ENCODE results near the gene SHISA7. TPM values are rescaled to one million over a fixed set of nuclear protein-coding genes. Genes with fewer than 3 reads are reported as not detected.

The SHISA7 gene
- total RNA-seq, 1 donor from 2014 or later: 0.21 TPM

DNA sequence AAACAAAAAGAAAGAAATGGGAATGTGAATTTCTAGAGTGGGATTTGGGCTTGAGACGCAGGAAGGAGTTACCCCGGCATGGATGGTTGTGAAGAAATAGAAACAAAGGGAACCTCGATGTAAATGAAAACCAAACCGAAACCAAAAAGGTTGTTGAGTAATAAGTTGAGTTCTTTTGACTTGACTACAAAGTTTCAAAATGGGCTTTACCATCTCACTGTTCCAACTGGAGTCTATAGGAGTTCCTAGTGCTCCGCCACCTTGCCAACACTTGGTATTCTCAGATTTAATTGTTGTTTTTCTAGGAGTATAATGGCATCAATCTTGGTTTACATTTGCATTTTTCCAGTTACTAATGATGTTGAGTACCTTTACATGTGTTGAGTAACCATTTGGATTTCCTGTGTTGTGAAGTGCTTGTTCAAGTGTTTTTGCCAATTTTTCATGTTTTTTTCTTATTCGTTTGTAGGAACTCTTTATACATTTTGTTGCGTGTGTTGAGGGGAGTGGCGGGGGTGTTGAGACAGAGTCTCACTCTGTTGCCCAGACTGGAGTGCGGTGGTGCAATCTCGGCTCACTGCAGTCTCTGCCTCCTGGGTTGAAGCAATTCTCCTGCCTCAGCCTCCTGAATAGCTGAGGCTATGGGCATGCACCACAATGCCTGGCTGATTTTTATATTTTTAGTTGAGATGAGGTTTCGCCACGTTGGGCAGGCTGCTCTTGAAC is 44.7 kb downstream of the SHISA7 start:
- Histone ChIP-seq H3K9ac (no peak overlapping the region), H3K4me3 (no peak overlapping the region), H3F3A (ENCODE audit: low read depth) (peaks cover 55% of the 10 kb centered on the region), H2AFZ (replicated peaks) (no peak overlapping the region), H4K20me1 (ENCODE audit: low read depth) (peaks cover 41% of the 10 kb centered on the region), H3K36me3 (peaks cover 9% of the 10 kb centered on the region), H3K4me1 (no peaks in the 10 kb centered on the region), H3K4me2 (no peak overlapping the region), H3K27me3 (no peaks in the 10 kb centered on the region), H3K9me3 (ENCODE audit: low read depth) (no peaks in the 10 kb centered on the region), H3K27ac (no peak overlapping the region), H3K79me2 (ENCODE audit: low read depth) (peaks cover 13% of the 10 kb centered on the region)
- peak overlapping the region; percentile 81 for H3K27ac Mint-ChIP-seq
- TF ChIP-seq EZH2 (IDR thresholded peaks at IDR 0.05) (no peak), CTCF (IDR thresholded peaks at IDR 0.05) (no peak), EZH2phosphoT487 (IDR thresholded peaks at IDR 0.05) (no peak)
- H3K27me3 Mint-ChIP-seq (ENCODE audit: insufficient read depth, low read depth): peaks cover 11% of the 10 kb centered on the region
- H3K4me3 Mint-ChIP-seq: peak overlapping the region; percentile 57
- peaks cover 27% of the 10 kb centered on the region for H3K4me1 Mint-ChIP-seq
- DNase-seq (ENCODE audit: low spot score): no peak
- peaks cover 14% of the 10 kb centered on the region for H3K36me3 Mint-ChIP-seq
- H3K9me3 Mint-ChIP-seq: no peaks in the 10 kb centered on the region

GRCh38 chr19:55392820-55393761 is 50.0 kb downstream of the SHISA7 start:
- no peak overlapping the region for H3K4me3 ChIP-seq
- H4K20me1 ChIP-seq (ENCODE audit: low read depth): peaks cover 52% of the 10 kb centered on the region
- no peaks in the 10 kb centered on the region for H3K9me3 ChIP-seq (ENCODE audit: low read depth)
- H3K27me3 ChIP-seq: no peaks in the 10 kb centered on the region
- TF ChIP-seq EZH2phosphoT487 (IDR thresholded peaks at IDR 0.05) (no peak), EZH2 (IDR thresholded peaks at IDR 0.05) (no peak), CTCF (IDR thresholded peaks at IDR 0.05) (no peak)
- H3K4me1 Mint-ChIP-seq: peaks cover 29% of the 10 kb centered on the region
- H3K9me3 Mint-ChIP-seq: no peaks in the 10 kb centered on the region
- peaks cover 9% of the 10 kb centered on the region for H3K79me2 ChIP-seq (ENCODE audit: low read depth)
- H3K9ac ChIP-seq: no peak overlapping the region
- H3K4me3 Mint-ChIP-seq: no peak overlapping the region
- peak overlapping the region; percentile 45 for H3K4me2 ChIP-seq
- peaks cover 47% of the 10 kb centered on the region for H3F3A ChIP-seq (ENCODE audit: low read depth)
- peaks cover 10% of the 10 kb centered on the region for H3K36me3 Mint-ChIP-seq
- peak; percentile 48 for DNase-seq (ENCODE audit: low spot score)
- H3K27me3 Mint-ChIP-seq (ENCODE audit: insufficient read depth, low read depth): peaks cover 3% of the 10 kb centered on the region
- no peaks in the 10 kb centered on the region for H3K36me3 ChIP-seq
- no peak overlapping the region for H3K27ac ChIP-seq
- no peak overlapping the region for H3K27ac Mint-ChIP-seq
- peaks cover 14% of the 10 kb centered on the region for H3K4me1 ChIP-seq
- no peak overlapping the region for H2AFZ ChIP-seq (replicated peaks)

GRCh38 chr19:55391702-55392615 is 51.1 kb downstream of the SHISA7 start:
- Histone ChIP-seq H3K36me3 (no peaks in the 10 kb centered on the region), H2AFZ (replicated peaks) (no peak overlapping the region), H3K27me3 (no peaks in the 10 kb centered on the region), H3K9me3 (ENCODE audit: low read depth) (no peaks in the 10 kb centered on the region), H3F3A (ENCODE audit: low read depth) (peaks cover 57% of the 10 kb centered on the region), H3K9ac (no peak overlapping the region), H3K27ac (no peak overlapping the region), H3K4me3 (no peak overlapping the region), H4K20me1 (ENCODE audit: low read depth) (peaks cover 63% of the 10 kb centered on the region), H3K4me2 (peak overlapping the region; percentile 45), H3K79me2 (ENCODE audit: low read depth) (peaks cover 21% of the 10 kb centered on the region), H3K4me1 (peaks cover 24% of the 10 kb centered on the region)
- Mint-ChIP-seq H3K4me1 (peaks cover 37% of the 10 kb centered on the region), H3K27ac (no peak overlapping the region), H3K4me3 (no peak overlapping the region), H3K36me3 (peaks cover 10% of the 10 kb centered on the region), H3K9me3 (no peaks in the 10 kb centered on the region), H3K27me3 (ENCODE audit: insufficient read depth, low read depth) (peaks cover 2% of the 10 kb centered on the region)
- no peak for TF ChIP-seq EZH2 (IDR thresholded peaks at IDR 0.05)
- no peak for DNase-seq (ENCODE audit: low spot score)
